ENCODE results near the gene ZNF138.
"Not testable (repeated sequence)": the region's sequence is repeated elsewhere in the genome, so short reads cannot be mapped to it uniquely, and the experiment has no call there.

ZNF138 gene

DNA sequence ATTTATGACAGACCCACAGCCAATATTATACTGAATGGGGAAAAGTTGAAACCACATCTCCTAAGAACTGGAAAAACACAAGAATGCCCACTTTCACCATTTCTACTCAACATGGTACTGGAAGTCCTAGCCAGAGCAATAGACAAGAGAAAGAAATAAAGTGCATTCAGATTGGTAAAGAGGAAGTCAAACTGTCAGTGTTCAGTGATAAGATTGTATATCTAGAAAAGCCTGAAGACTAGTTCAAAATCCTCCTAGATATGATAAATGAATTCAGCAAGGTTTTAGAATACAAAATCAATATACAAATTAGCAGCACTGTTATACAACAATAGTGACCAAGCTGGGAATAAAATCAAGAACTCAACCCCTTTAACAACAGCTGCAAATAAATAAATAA is 6.9 kb upstream of the ZNF138 start:
- H3K4me2 ChIP-seq = no peak overlapping the region
- H3K36me3 ChIP-seq = no peaks in the 10 kb centered on the region
- no peak overlapping the region for H3K4me3 ChIP-seq
- TF ChIP-seq Cebpa-rat (IDR thresholded peaks at IDR 0.05) = no peak
- peaks cover 0 to 15% (median 8%) of the 10 kb centered on the region in 11 experiments; a peak in 7 of 22 replicates for H3K9me3 ChIP-seq (replicated peaks in 1 of 11)
- H3K4me1 ChIP-seq = no peaks in the 10 kb centered on the region
- H4K20me1 ChIP-seq = no peaks in the 10 kb centered on the region
- H3K27me3 ChIP-seq = no peaks in the 10 kb centered on the region
- H3K27ac ChIP-seq = no peak overlapping the region
- no peak overlapping the region for H3K9ac ChIP-seq

DNA sequence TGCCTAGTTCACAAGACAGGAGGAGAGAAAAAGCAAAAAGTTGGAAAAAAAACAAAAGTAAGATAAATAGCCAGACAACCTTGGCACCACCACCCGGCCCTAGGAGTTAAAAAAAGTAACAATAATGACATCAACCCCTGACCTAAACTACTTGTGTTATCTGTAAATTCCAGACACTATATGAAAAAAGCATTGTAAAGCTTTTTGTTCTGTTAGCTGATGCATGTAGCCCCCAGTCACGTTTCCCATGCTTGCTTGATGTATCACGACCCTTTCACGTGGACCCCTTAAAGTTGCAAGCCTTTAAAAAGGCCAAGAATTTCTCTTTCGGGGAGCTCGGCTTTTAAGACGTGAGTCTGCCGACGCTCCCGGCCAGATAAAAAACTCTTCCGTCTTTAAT is 5.0 kb upstream of the ZNF138 start:
- peaks cover 0 to 11% (median 2%) of the 10 kb centered on the region in 11 experiments; a peak in 5 of 22 replicates for H3K9me3 ChIP-seq (replicated peaks in 1 of 11)
- not testable (repeated sequence) for H3K4me2 ChIP-seq, H4K20me1 ChIP-seq, H3K27ac ChIP-seq, H3K9ac ChIP-seq, H3K27me3 ChIP-seq, H3K4me1 ChIP-seq, H3K4me3 ChIP-seq, H3K36me3 ChIP-seq

DNA sequence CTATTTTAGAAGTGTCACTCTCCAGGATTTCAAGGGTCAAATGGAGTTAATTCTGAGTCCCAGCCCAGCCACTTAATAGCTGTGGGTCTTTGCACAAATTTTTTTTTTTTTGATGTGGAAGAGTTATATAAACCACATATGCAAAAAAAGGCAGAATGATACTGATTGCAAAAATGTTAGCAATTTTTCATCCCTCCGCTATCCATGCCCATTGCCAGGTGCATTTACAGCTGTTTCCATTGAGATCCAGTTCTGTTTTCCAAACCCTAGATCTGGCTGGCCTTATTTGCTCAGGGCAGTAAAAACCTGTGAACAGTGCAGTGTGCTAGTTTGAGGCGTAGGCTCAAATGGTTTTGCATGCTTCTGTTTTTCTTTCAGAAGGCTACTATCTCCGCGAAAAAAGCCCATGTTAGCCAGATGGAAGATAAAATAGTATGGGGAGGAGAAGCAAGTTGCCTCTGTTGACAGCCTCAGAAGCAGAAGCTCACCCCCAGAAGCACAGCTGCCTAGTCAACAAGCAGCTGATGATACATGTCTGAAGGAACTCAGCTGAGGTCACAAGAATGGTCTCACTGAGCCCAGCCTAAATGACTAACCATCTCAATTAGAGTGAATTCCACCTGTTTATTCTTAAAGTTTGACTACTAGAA is 997 bp upstream of the ZNF138 start:
- H3K9ac ChIP-seq = no peak overlapping the region
- H3K27ac ChIP-seq = 0 out of 22 replicates have a peak overlapping the region, but pooled peaks of 2 of the 11 experiments have one; percentile 18 to 23

DNA sequence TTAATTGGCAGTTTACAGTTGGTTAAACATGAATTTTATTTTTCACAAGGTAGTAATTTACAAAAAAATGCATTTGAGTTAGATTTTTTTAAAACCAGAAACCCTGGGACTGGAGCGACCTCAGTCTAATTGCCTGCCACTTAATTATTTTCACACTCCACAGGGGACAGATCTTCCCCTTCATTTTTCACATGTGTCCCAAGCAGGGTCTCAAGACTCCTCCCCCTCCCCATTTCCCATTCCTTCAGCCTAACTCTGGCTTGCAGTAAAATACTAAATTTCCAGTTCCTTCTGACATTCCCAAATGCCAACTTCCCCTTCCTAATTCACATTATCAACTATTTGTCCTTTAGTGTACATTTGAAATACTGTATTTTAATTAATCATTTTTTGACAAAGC is 948 bp downstream of the ZNF138 start:
- no peak for TF ChIP-seq Cebpa-rat (IDR thresholded peaks at IDR 0.05)
- Histone ChIP-seq H3K9ac (peak overlapping the region; percentile 85 to 92 (median 89)), H3K36me3 (peaks cover 28 to 45% (median 43%) of the 10 kb centered on the region in 11 experiments), H3K27ac (peak overlapping the region; percentile 74 to 88 (median 83); a peak in 21 of 22 replicates), H3K4me1 (peaks cover 7 to 19% (median 13%) of the 10 kb centered on the region in 10 experiments), H3K4me3 (peak overlapping the region; percentile 81 to 96 (median 88)), H4K20me1 (peaks cover 0 to 14% (median 0%) of the 10 kb centered on the region in 11 experiments; a peak in 3 of 22 replicates), H3K4me2 (peak overlapping the region; percentile 81 to 91 (median 85)), H3K27me3 (no peaks in the 10 kb centered on the region), H3K9me3 (replicated peaks in 1 of 11) (peaks cover 17 to 42% (median 38%) of the 10 kb centered on the region in 11 experiments)

More for the DNA sequence above, 997 bp upstream of the ZNF138 start:
- Histone ChIP-seq H3K36me3 (peaks cover 11 to 26% (median 24%) of the 10 kb centered on the region in 11 experiments), H3K4me2 (peak overlapping the region in 4 of 11 experiments; percentile 21 to 51 (median 36); a peak in 2 of 22 replicates), H3K4me3 (no peak overlapping the region), H3K27me3 (no peaks in the 10 kb centered on the region), H3K4me1 (peaks cover 7 to 19% (median 13%) of the 10 kb centered on the region in 10 experiments), H4K20me1 (peaks cover 0 to 14% (median 0%) of the 10 kb centered on the region in 11 experiments; a peak in 3 of 22 replicates), H3K9me3 (replicated peaks in 1 of 11) (peaks cover 0 to 23% (median 19%) of the 10 kb centered on the region in 11 experiments; a peak in 19 of 22 replicates)
- TF ChIP-seq Cebpa-rat (IDR thresholded peaks at IDR 0.05) = no peak

DNA sequence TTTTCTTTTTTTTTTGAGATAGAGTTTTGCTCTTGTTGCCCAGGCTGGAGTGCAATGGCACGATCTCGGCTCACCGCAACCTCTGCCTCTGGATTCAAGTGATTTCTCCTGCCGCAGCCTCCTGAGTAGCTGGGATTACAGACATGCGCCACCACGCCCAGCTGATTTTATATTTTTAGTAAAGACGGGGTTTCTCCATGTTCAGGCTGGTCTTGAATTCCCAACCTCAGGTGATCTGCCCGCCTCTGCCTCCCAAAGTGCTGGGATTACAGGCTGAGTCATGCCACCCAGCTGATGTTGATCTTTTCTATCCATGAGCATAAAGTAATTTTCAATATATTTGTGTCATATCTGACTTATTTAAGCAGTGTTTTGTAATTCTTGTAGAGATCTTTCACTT is 4.9 kb downstream of the ZNF138 start:
- peaks cover 7 to 15% (median 12%) of the 10 kb centered on the region in 10 experiments for H3K4me1 ChIP-seq
- H3K36me3 ChIP-seq = peaks cover 68 to 84% (median 82%) of the 10 kb centered on the region in 11 experiments

DNA sequence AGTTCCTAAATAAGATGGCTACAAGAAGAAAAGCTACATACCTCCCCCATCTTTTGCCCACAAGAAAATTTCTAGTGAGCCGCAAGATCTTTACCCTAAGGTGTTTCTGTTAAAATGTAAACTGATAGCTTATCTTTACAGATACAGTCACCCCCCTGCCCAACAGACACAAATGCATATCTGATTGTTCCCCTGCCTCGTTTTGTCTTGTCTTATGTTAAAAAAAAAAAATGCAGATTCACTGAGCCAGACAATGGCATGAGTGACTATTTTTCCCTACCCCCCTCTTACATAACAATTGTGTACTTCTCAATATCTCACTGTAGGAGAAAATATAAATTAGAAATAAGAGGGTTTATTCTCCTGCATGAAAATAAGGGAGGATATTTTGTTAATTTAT is 8.5 kb downstream of the ZNF138 start:
- H3K36me3 ChIP-seq = peaks cover 83 to 100% (median 96%) of the 10 kb centered on the region in 11 experiments
- no peak for TF ChIP-seq Cebpa-rat (IDR thresholded peaks at IDR 0.05)
- H3K9ac ChIP-seq = no peak overlapping the region
- H4K20me1 ChIP-seq = peaks cover 0 to 6% (median 0%) of the 10 kb centered on the region in 11 experiments; a peak in 1 of 22 replicates
- H3K4me1 ChIP-seq = no peaks in the 10 kb centered on the region
- H3K27ac ChIP-seq = no peak overlapping the region
- H3K9me3 ChIP-seq (replicated peaks in 1 of 11) = peaks cover 74 to 99% (median 95%) of the 10 kb centered on the region in 11 experiments
- no peaks in the 10 kb centered on the region for H3K27me3 ChIP-seq
- no peak overlapping the region for H3K4me2 ChIP-seq
- H3K4me3 ChIP-seq = no peak overlapping the region

More for the DNA sequence above, 4.9 kb downstream of the ZNF138 start:
- H3K27ac ChIP-seq, H3K27me3 ChIP-seq, H3K4me2 ChIP-seq, H3K4me3 ChIP-seq, H3K9ac ChIP-seq: not testable (repeated sequence)
- Histone ChIP-seq H4K20me1 (peaks cover 0 to 20% (median 0%) of the 10 kb centered on the region in 11 experiments; a peak in 3 of 22 replicates), H3K9me3 (replicated peaks in 1 of 11) (peaks cover 40 to 81% (median 73%) of the 10 kb centered on the region in 11 experiments)

DNA sequence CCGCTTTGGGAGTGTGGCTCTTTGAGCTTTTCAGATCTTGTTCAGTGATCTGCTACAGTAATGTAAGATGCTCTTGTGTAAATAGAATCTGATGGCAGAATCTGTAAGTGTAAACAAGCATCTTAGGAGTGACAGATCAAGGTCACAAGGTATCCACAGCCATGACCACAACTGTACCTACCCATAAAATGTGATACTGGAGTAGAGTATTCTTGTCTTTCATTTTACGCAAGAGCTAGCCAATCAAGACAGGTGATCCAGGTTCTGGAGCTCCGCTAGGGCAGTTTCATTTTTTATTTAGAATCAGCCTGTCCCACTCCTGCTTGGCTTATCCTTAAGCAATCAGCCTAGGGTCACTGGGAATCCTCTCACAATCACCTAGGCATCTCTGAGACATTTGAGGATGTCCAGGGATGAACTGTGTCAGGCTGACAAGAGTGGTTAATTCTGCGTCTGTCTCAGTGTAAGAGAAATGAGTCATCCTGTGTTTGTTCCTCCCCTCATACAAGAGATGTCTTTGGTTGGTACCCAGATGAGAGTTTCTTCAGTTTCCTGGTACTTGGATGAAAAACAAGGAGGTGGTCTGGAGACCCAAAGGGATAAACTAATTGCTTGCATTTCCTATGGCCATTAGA is 13.6 kb downstream of the ZNF138 start:
- H3K27me3 ChIP-seq = no peaks in the 10 kb centered on the region
- no peaks in the 10 kb centered on the region for H4K20me1 ChIP-seq
- H3K27ac ChIP-seq = no peak overlapping the region
- peaks cover 52 to 78% (median 73%) of the 10 kb centered on the region in 11 experiments for H3K36me3 ChIP-seq
- no peak overlapping the region for H3K4me2 ChIP-seq
- no peak for TF ChIP-seq Cebpa-rat (IDR thresholded peaks at IDR 0.05)
- H3K9ac ChIP-seq = no peak overlapping the region
- no peak overlapping the region for H3K4me3 ChIP-seq
- H3K9me3 ChIP-seq (replicated peaks in 1 of 11) = peaks cover 41 to 60% (median 58%) of the 10 kb centered on the region in 11 experiments
- H3K4me1 ChIP-seq = no peaks in the 10 kb centered on the region

DNA sequence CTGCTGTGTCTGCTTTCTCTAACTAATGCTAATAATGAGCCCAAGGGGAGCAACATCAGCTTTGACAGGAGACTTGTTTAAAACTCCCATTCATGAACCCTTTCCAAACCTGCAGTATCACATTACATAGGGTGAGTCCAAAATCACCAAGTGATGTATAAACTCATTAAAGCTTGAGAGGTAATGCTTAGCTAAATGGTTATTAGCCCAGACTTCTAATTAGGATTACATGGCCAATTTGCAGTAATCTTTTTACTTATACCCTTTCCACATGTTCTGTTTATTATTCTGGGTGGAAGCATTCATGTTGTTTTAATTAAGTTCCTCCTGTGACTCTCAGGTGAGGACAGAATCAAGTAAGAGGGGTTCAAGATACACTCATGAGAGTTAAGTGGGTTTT is 17.5 kb downstream of the ZNF138 start:
- Histone ChIP-seq H3K4me3 (no peak overlapping the region), H3K36me3 (peaks cover 27 to 73% (median 65%) of the 10 kb centered on the region in 11 experiments), H3K9ac (no peak overlapping the region), H3K27me3 (no peaks in the 10 kb centered on the region), H3K4me2 (no peak overlapping the region), H3K9me3 (replicated peaks in 1 of 11) (peaks cover 15 to 28% (median 22%) of the 10 kb centered on the region in 11 experiments), H4K20me1 (no peaks in the 10 kb centered on the region), H3K4me1 (no peaks in the 10 kb centered on the region; a peak in 1 of 20 replicates), H3K27ac (no peak overlapping the region)
- no peak for TF ChIP-seq Cebpa-rat (IDR thresholded peaks at IDR 0.05)

DNA sequence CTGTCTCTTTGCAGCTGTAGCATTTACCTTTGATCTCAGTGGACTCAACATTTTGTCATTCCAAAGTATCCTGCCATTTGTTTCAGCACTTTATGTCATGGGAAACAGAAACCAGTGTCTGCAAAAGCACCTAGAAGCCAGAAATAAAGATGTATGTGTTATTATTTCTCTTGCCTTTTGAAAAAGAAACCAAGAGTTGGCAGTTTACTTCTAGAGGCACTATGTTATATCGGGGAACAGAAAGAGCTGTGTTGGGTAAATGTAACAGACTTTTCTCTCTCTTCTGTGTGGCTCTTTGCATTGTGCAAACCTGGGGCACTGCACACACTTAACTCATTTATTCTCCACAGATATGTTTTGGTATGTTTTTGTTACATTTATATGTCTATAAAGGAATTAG is 36.7 kb downstream of the ZNF138 start:
- no peaks in the 10 kb centered on the region for H3K27me3 ChIP-seq
- H3K4me2 ChIP-seq = no peak overlapping the region
- no peak overlapping the region for H3K27ac ChIP-seq
- peaks cover 30 to 63% (median 50%) of the 10 kb centered on the region in 11 experiments for H3K36me3 ChIP-seq
- H4K20me1 ChIP-seq = no peaks in the 10 kb centered on the region
- H3K4me3 ChIP-seq = no peak overlapping the region
- H3K9ac ChIP-seq = no peak overlapping the region
- H3K9me3 ChIP-seq (replicated peaks in 1 of 11) = peaks cover 33 to 69% (median 44%) of the 10 kb centered on the region in 11 experiments
- no peak for TF ChIP-seq Cebpa-rat (IDR thresholded peaks at IDR 0.05)
- H3K4me1 ChIP-seq = no peaks in the 10 kb centered on the region
